Ovary (tissue), 9 donors: ENCODE results near the gene RBM20. TPM values are rescaled to one million over a fixed set of nuclear protein-coding genes. Genes with fewer than 3 reads are reported as not detected.

ENCODE experiments used
- DNase-seq, 5 donors: peaks; one replicate each; pipeline ENCODE4 v3.0.0-alpha.2; 2019 to 2020
- H3K27ac ChIP-seq, 2 donors: fragments of 200-600 bp; one replicate each; pipeline versions ENCODE4 v1.5.1 to v1.8.0; 2019 to 2022
- H3K27me3 ChIP-seq: fragments of 200-600 bp; one replicate; pipeline ENCODE4 v1.8.0; 2022
- H3K36me3 ChIP-seq: fragments of 200-600 bp; sonication (generic); one replicate; pipeline ENCODE4 v1.5.1; 2019
- H3K4me1 ChIP-seq: one replicate; pipeline ENCODE4 v1.8.1; 2013; ENCODE audit warnings: mild to moderate bottlenecking, moderate library complexity; ENCODE audit not compliant: insufficient read depth
- H3K4me3 ChIP-seq: fragments of 200-600 bp; sonication (generic); one replicate; pipeline ENCODE4 v1.5.1; 2017
- H3K9me3 ChIP-seq, 2 donors: fragments of 200-600 bp in 1 of 2; sonication (generic) in 1 of 2; one replicate each; pipeline versions ENCODE4 v1.5.1 to v1.8.1; 2013 to 2019; ENCODE audit warnings: mild to moderate bottlenecking in 1 of 2, moderate library complexity in 1 of 2
- CTCF ChIP-seq, 3 donors: fragments of 450-650 bp in 2 of 3; fragments of 200-600 bp in 1 of 3; IDR thresholded peaks; one replicate each; pipeline versions ENCODE4 v1.5.1 to v1.8.0; 2016 to 2022; ENCODE audit warnings: antibody characterized with exemption in 3 of 3, mild to moderate bottlenecking in 1 of 3
- EP300 ChIP-seq: sonication (generic); formaldehyde crosslinking; IDR thresholded peaks from one replicate; pipeline ENCODE4 v1.6.1; 2017; ENCODE audit warnings: antibody characterized with exemption
- POLR2A ChIP-seq: fragments of 450-650 bp; IDR thresholded peaks from one replicate; pipeline ENCODE4 v1.6.1; 2017; ENCODE audit warnings: antibody characterized with exemption, mild to moderate bottlenecking, moderate library complexity
- WGBS, 3 donors: extraction: QIAGEN DNeasy Blood & Tissue Kit in 1 of 3; methylation state at CpG; one replicate each; pipeline versions ENCODE4 v1.1.5 to v1.1.7; 2013 to 2017; 5-methylcytosine and 5-hydroxymethylcytosine counted together
- intact Hi-C, 4 donors: fragments of 100-400 bp; cut with DNase I; formaldehyde crosslinking; loops; one replicate each; pipeline versions ENCODE4 v1.11.0 to v1.15.1; 2022 to 2023
- polyA plus RNA-seq, 2 donors: library from polyadenylated mRNA; stranded (reverse); fragments of 200-250 nt in 1 of 2; fragments of 350-450 nt in 1 of 2; fragmentation: Illumina TruSeq in 1 of 2; extraction: RNeasy Lipid Tissue Mini Kit (QIAGEN cat#74804) in 1 of 2; gene quantifications; one replicate each; pipeline ENCODE4 v1.2.3, GENCODE V29; 2013 to 2014
- total RNA-seq, 7 donors: library from RNA; depleted of rRNA in 2 of 7; stranded (reverse); fragments of >200 nt in 2 of 7; fragmentation: NEBNext Ultra II Directional in 3 of 7; extraction: Animal tissue kit (Norgen Biotek cat#: 25700) in 3 of 7; gene quantifications; one replicate each; pipeline versions ENCODE4 v1.1.0 to v1.2.4, GENCODE V29; 2016 to 2023
- donor health status: DM: no; HTN: no; CAD: no; lungs with moderate emphysema.
- donor health status: DM: no; HTN: no; CAD: no.
- donor health status: Bipolar disorder and iron deficiency.
- donor health status: DM: yes; HTN: yes; CAD: no.
- donor health status: DM: no; HTN: no; CAD: no.
- donor health status: DM: yes; HTN: yes; CAD: no.

RBM20 gene
- total and polyA plus RNA-seq, 9 donors: 0.96 to 4.9 (median 3.6) TPM

- Histone ChIP-seq H3K4me1 (peaks cover 5% of the 10 kb centered on the region), H3K27me3 (no peaks in the 10 kb centered on the region), H3K4me3 (no peak overlapping the region), H3K9me3 (no peaks in the 10 kb centered on the region), H3K36me3 (no peaks in the 10 kb centered on the region), H3K27ac (no peak overlapping the region)
- peak in 4 of 5 donors; percentile 31 to 61 (median 48) for DNase-seq
- intact Hi-C loops: loop anchor here in 3 of 4 donors (5.0 to 10.0 kb wide), 3 partner anchors 82 to 272 kb away; partner anchors contain the start of gene ADRA2A (in 1 of the 3)
- TF ChIP-seq POLR2A (no peak), CTCF (IDR thresholded peaks at IDR 0.05) (no peak)
- WGBS, 3 donors: 26 to 38% (median 33%) methylated on average over 7 of the region's 7 CpGs
Observed at GRCh38 chr10:110802551-110803238, 158.6 kb downstream of the RBM20 start.

DNA sequence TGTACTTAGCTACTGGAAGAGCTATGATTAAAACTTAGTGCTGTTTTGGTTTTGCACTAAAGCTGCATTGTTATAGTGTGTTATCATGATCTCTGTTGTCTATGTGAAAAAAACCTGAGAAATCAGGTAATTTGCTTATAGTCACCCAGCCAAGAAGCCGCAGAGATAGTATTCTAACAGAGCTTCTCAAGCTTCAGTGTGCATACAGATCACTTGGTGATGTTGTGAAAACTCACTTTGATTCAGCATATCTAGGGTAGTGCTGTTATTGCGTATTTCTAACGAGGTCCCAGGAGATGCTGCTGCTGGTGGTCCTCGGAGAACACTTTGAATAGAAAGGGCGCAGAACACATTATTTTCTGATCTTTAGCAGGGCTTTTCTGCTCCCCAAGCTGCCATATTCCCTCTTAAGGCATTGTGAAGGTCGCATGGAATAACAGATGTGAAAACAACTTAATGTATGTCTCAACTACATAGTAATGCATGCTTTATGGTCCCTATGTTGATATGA lies 159.2 kb downstream of the RBM20 start:
- intact Hi-C loops: loop anchor here in 3 of 4 donors (5.0 to 10.0 kb wide), 3 partner anchors 82 to 272 kb away; partner anchors contain the start of gene ADRA2A (in 1 of the 3)
- no peak overlapping the region for H3K27ac ChIP-seq
- no peaks in the 10 kb centered on the region for H3K9me3 ChIP-seq
- peaks cover 5% of the 10 kb centered on the region for H3K4me1 ChIP-seq
- DNase-seq: no peak
- no peaks in the 10 kb centered on the region for H3K36me3 ChIP-seq
- no peak overlapping the region for H3K4me3 ChIP-seq
- no peaks in the 10 kb centered on the region for H3K27me3 ChIP-seq
- WGBS, 3 donors: 52 to 65% (median 60%) methylated on average over 6 of the region's 6 CpGs
- TF ChIP-seq CTCF (IDR thresholded peaks at IDR 0.05) (no peak), EP300 (no peak), POLR2A (no peak)

- Histone ChIP-seq H3K36me3 (no peaks in the 10 kb centered on the region), H3K27me3 (no peaks in the 10 kb centered on the region), H3K27ac (peak overlapping the region in 1 of 2 donors; percentile 5), H3K4me1 (peaks cover 5% of the 10 kb centered on the region), H3K4me3 (no peak overlapping the region), H3K9me3 (no peaks in the 10 kb centered on the region)
- DNase-seq: peak; percentile 64 to 79 (median 72)
- intact Hi-C loops: loop anchor here in 3 of 4 donors (5.0 to 10.0 kb wide), 3 partner anchors 81 to 271 kb away; partner anchors contain the start of gene ADRA2A (in 1 of the 3)
- 10 to 13% (median 11%) methylated on average over 6 of the region's 6 CpGs for WGBS, 3 donors
- TF ChIP-seq POLR2A (no peak), EP300 (no peak), CTCF (IDR thresholded peaks at IDR 0.05) (peak; percentile 62 to 81 (median 70))
Observed at GRCh38 chr10:110803830-110804338, 159.7 kb downstream of the RBM20 start.

- H3K27ac ChIP-seq: peak overlapping the region in 1 of 2 donors; percentile 5
- intact Hi-C loops: loop anchor here in 3 of 4 donors (5.0 to 10.0 kb wide), 3 partner anchors 80 to 270 kb away; partner anchors contain the start of gene ADRA2A (in 1 of the 3)
- H3K27me3 ChIP-seq: no peaks in the 10 kb centered on the region
- 94 to 99% (median 94%) methylated on average over 1 of the region's 1 CpG for WGBS, 3 donors
- no peak overlapping the region for H3K4me3 ChIP-seq
- DNase-seq: no peak
- no peaks in the 10 kb centered on the region for H3K9me3 ChIP-seq
- TF ChIP-seq CTCF (IDR thresholded peaks at IDR 0.05) (no peak), EP300 (no peak)
- peaks cover 5% of the 10 kb centered on the region for H3K4me1 ChIP-seq
- no peaks in the 10 kb centered on the region for H3K36me3 ChIP-seq
Observed at GRCh38 chr10:110804376-110804775, 160.2 kb downstream of the RBM20 start.
